Esophagus muscularis mucosa (tissue), 4 donors: Measurements from ENCODE around the gene ISG20L2. TPM values are rescaled to one million over a fixed set of nuclear protein-coding genes. Genes with fewer than 3 reads are reported as not detected.

ENCODE experiments used
- DNase-seq: peaks from one replicate; pipeline ENCODE4 v3.0.0-alpha.2; 2017; ENCODE audit errors: extremely low spot score
- H3K27ac ChIP-seq, 4 donors: fragments of 200-600 bp; sonication (generic); replicated peaks in 1 of 4; 1 replicate in 3 of 4; 2 replicates in 1 of 4; pipeline ENCODE4 v1.5.1; 2016 to 2019; ENCODE audit warnings: mild to moderate bottlenecking in 1 of 4
- H3K27me3 ChIP-seq, 4 donors: fragments of 200-600 bp; sonication (generic); one replicate each; pipeline versions ENCODE4 v1.5.1 to v1.6.0; 2016 to 2019
- H3K36me3 ChIP-seq, 4 donors: fragments of 200-600 bp; sonication (generic); one replicate each; pipeline ENCODE4 v1.5.1; 2016 to 2019
- H3K4me1 ChIP-seq, 4 donors: fragments of 200-600 bp; sonication (generic); one replicate each; pipeline ENCODE4 v1.5.1; 2016 to 2019
- H3K4me3 ChIP-seq, 4 donors: fragments of 200-600 bp; sonication (generic); 1 replicate in 2 of 4; 2 replicates in 2 of 4; pipeline ENCODE4 v1.5.1; 2016 to 2019; ENCODE audit warnings: mild to moderate bottlenecking in 4 of 4, moderate library complexity in 1 of 4
- H3K9me3 ChIP-seq, 4 donors: fragments of 200-600 bp; sonication (generic); 1 replicate in 3 of 4; 2 replicates in 1 of 4; pipeline ENCODE4 v1.5.1; 2016 to 2019
- EP300 ChIP-seq: sonication (generic); formaldehyde crosslinking; IDR thresholded peaks from one replicate; pipeline ENCODE4 v1.6.1; 2017; ENCODE audit warnings: antibody characterized with exemption
- POLR2A ChIP-seq: fragments of 450-650 bp; IDR thresholded peaks from one replicate; pipeline ENCODE4 v1.6.1; 2017; ENCODE audit warnings: antibody characterized with exemption, moderate library complexity, mild to moderate bottlenecking, low read depth
- POLR2AphosphoS5 ChIP-seq, 2 donors: sonication (generic); formaldehyde crosslinking; IDR thresholded peaks; one replicate each; pipeline ENCODE4 v1.6.1; 2017; ENCODE audit warnings: antibody characterized with exemption in 2 of 2
- WGBS: methylation state at CpG from one replicate; pipeline ENCODE4 v1.1.5; 2018; 5-methylcytosine and 5-hydroxymethylcytosine counted together
- intact Hi-C: fragments of 100-400 bp; cut with DNase I; formaldehyde crosslinking; loops from one replicate; pipeline ENCODE4 v1.15.1; 2023
- total RNA-seq, 4 donors: library from RNA; depleted of rRNA; stranded (reverse); fragments of >200 nt; gene quantifications; one replicate each; pipeline versions ENCODE4 v1.1.0 to v1.2.1, GENCODE V29; 2016
- TF ChIP-seq, protein P1 (sequence below), 3 experiments: fragments of 200-600 bp in 2 of 3; fragments of 450-650 bp in 1 of 3; sonication (generic) in 2 of 3; IDR thresholded peaks; one replicate each; pipeline ENCODE4 v1.5.1; 2017 to 2019; ENCODE audit warnings: antibody characterized with exemption in 3 of 3, mild to moderate bottlenecking in 2 of 3, moderate library complexity in 1 of 3

ISG20L2 gene
- total RNA-seq, 4 donors from 2014 or later: 16.2 to 20.0 (median 19.0) TPM

DNA sequence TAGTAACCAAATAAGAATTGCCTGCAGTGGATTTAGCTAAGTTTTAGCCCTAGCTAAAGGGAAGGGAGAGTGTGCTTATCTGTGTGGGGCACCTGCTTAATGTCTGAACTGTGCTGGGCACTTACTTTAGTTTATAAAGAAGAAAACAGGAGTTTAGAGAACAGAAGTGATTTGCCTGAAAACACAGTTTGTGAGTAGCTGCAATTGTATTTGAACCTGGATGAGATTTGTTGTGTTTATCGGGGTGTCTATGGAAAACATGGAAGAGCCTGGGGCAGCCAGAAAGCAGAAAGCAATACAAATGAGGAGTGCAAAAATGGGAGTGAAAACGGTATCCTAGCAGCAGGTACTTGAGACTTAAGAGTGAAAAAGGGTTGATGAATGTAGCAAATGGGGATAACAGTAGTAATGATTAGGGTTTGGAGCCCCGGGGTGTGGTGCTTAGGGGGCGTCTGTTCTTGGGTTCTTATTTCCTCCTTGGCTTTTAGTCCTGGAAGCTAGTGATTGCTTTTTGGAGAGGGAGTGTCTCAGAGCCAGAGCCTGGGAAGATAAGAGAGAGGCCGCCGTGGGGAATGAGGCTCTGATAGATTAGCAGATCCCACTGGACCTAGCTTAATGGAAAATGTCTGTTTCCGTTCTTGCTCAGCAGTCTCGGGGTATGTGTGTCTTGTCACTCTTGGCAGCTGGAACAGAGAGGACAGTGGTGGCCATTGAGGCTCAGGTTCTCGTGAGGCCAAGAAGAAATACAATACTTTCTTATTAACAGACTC is 44.3 kb upstream of the ISG20L2 start:
- 54% methylated on average over 9 of the region's 9 CpGs for WGBS
- intact Hi-C loops: no loop called here
- H3K4me3 ChIP-seq: no peak overlapping the region
- DNase-seq: no peak
- no peak for TF ChIP-seq POLR2AphosphoS5 (IDR thresholded peaks at IDR 0.05)
- TF ChIP-seq POLR2A: no peak
- no peak for TF ChIP-seq EP300
- TF ChIP-seq, protein P1, sequence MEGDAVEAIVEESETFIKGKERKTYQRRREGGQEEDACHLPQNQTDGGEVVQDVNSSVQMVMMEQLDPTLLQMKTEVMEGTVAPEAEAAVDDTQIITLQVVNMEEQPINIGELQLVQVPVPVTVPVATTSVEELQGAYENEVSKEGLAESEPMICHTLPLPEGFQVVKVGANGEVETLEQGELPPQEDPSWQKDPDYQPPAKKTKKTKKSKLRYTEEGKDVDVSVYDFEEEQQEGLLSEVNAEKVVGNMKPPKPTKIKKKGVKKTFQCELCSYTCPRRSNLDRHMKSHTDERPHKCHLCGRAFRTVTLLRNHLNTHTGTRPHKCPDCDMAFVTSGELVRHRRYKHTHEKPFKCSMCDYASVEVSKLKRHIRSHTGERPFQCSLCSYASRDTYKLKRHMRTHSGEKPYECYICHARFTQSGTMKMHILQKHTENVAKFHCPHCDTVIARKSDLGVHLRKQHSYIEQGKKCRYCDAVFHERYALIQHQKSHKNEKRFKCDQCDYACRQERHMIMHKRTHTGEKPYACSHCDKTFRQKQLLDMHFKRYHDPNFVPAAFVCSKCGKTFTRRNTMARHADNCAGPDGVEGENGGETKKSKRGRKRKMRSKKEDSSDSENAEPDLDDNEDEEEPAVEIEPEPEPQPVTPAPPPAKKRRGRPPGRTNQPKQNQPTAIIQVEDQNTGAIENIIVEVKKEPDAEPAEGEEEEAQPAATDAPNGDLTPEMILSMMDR (IDR thresholded peaks at IDR 0.05): no peak
- no peaks in the 10 kb centered on the region for H3K27me3 ChIP-seq
- no peak overlapping the region for H3K27ac ChIP-seq
- H3K4me1 ChIP-seq: peaks cover 52 to 90% (median 84%) of the 10 kb centered on the region in 4 donors
- peaks cover 0 to 23% (median 12%) of the 10 kb centered on the region in 4 donors for H3K36me3 ChIP-seq
- no peaks in the 10 kb centered on the region for H3K9me3 ChIP-seq

DNA sequence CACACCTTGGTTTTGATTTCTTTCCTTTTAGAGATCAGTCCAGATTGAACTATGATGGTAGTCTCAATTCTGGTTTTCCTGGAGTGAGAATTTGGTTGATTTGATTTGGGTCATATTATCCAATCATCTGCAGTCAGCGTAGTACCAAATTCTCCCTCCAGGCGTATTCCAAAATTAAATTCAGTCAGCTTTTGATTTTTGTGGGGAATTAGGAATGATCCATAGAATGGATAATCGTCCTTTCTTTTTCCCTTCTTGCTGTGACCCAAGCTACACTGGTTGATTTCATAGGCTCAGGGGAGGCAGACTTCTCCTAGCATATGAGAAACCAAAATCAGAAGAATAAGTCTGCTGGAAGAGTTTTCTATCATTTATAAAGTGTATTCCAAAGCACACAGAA is 43.7 kb upstream of the ISG20L2 start:
- no peak overlapping the region for H3K27ac ChIP-seq
- peaks cover 0 to 23% (median 12%) of the 10 kb centered on the region in 4 donors for H3K36me3 ChIP-seq
- no peak overlapping the region for H3K4me3 ChIP-seq
- intact Hi-C loops: no loop called here
- H3K9me3 ChIP-seq: no peaks in the 10 kb centered on the region
- 73% methylated on average over 3 of the region's 3 CpGs for WGBS
- peaks cover 52 to 83% (median 79%) of the 10 kb centered on the region in 4 donors for H3K4me1 ChIP-seq
- no peaks in the 10 kb centered on the region for H3K27me3 ChIP-seq
- no peak for DNase-seq
- TF ChIP-seq, protein P1 (IDR thresholded peaks at IDR 0.05): no peak
- no peak for TF ChIP-seq POLR2A
- TF ChIP-seq EP300: no peak
- TF ChIP-seq POLR2AphosphoS5 (IDR thresholded peaks at IDR 0.05): no peak

DNA sequence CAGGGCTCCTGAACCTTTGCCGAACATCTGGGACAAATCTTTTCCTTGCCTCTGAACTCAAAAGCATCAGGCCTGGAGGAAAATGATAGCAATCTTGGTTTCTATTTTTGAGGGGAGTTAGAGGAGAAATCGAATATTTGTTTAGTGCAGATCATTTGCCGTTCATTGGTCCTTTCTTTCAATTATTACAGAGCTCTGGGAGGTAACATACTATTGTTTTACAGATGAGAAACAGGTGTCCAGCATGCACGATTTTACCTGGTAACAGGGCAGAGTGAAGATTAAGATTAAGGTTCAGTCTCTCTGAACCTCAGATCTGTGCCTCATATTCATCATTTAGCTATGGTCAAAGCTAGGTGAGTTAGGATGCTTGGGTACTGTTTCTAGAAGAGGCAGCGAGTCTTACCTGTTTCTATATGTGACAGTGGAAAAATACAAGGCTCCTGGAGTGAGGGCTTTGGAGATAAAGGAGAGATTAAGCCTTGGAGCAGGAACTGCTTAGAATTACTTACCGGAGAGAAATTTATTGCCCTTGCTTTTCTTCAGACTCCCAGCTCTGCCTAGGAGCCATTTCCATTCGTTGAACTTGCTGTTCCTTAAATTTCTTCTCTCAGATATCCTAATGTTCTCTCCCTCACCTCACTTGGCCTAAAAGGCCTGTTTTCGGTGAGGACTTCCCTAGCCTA is 40.2 kb upstream of the ISG20L2 start:
- H3K27me3 ChIP-seq: no peaks in the 10 kb centered on the region

DNA sequence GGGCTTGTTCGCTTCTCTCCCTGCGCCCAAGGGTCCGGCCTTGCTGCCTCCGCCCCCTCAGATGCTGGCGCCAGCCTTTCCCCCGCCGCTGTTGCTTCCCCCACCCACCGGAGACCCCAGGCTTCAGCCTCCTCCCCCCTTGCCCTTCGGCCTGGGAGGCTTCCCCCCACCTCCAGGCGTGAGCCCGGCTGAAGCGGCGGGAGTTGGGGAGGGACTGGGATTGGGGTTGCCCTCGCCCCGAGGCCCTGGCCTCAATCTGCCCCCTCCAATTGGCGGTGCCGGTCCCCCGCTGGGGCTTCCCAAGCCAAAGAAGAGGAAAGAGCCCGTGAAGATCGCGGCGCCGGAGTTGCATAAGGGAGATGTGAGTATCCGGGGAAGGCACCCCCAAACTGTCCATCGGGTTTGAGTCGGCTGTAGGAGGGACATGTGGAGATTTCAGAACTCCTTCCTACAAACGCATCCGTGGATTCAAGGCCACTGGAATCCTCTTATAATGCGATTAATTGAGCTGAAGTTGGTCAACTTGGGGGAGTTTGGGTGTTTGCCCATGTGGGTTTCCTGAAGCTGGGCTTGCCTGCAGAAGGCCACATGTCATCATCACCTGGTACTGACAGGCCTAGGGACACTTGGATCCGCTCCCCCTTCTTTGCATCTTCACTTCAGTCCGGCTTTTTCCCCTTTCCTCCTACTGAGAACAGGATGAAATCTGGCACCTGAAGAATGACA is 39.5 kb upstream of the ISG20L2 start:
- TF ChIP-seq, protein P1 (IDR thresholded peaks at IDR 0.05): no peak
- TF ChIP-seq POLR2AphosphoS5 (IDR thresholded peaks at IDR 0.05): peak in 1 of 2 donors; percentile 10
- WGBS: under 1% methylated on average over 11 of the region's 31 CpGs
- intact Hi-C loops: loop anchor here (1.0 kb wide), 1 partner anchor 40 kb away; the partner anchor contains the start of genes ISG20L2 and METTL25B
- DNase-seq: no peak
- Histone ChIP-seq H3K36me3 (peaks cover 0 to 23% (median 12%) of the 10 kb centered on the region in 4 donors), H3K4me3 (peak overlapping the region; percentile 93 to 99 (median 96)), H3K4me1 (peaks cover 46 to 65% (median 61%) of the 10 kb centered on the region in 4 donors), H3K9me3 (no peaks in the 10 kb centered on the region), H3K27me3 (no peaks in the 10 kb centered on the region), H3K27ac (peak overlapping the region; percentile 95 to 97 (median 96))

More for the DNA sequence above, 40.2 kb upstream of the ISG20L2 start:
- H3K4me1 ChIP-seq: peaks cover 53 to 70% (median 68%) of the 10 kb centered on the region in 4 donors
- H3K4me3 ChIP-seq: peak overlapping the region; percentile 93 to 99 (median 96)
- peak overlapping the region in 3 of 4 donors; percentile 96 to 97 (median 97) for H3K27ac ChIP-seq
- peaks cover 0 to 23% (median 12%) of the 10 kb centered on the region in 4 donors for H3K36me3 ChIP-seq
- TF ChIP-seq EP300: no peak
- TF ChIP-seq, protein P1 (IDR thresholded peaks at IDR 0.05): no peak
- TF ChIP-seq POLR2A: no peak
- TF ChIP-seq POLR2AphosphoS5 (IDR thresholded peaks at IDR 0.05): no peak
- 39% methylated on average over 8 of the region's 8 CpGs for WGBS
- no peaks in the 10 kb centered on the region for H3K9me3 ChIP-seq
- no peak for DNase-seq
- intact Hi-C loops: no loop called here
